ENCODE results near the gene SMPD2.

Gene SMPD2

DNA sequence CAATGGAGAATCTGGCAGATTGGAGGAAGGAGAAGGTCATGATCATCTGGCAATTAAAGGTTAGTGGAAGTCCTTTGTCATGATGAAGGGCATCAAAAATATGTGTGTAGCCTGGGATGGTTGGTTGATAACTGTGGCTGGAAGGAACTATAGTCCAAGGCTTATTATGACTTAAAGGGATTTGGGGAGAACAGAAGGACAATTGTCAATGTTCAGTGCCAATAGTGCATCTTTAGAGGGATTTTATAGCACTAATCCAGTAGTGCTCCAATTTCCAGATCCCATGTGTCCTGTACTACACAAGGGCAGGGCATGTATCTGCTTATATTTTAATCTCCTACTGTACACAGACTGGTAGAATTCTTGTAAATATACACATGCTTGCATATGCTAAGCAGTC lies 47.5 kb downstream of the SMPD2 start:
- DNase-seq, result no peak

DNA sequence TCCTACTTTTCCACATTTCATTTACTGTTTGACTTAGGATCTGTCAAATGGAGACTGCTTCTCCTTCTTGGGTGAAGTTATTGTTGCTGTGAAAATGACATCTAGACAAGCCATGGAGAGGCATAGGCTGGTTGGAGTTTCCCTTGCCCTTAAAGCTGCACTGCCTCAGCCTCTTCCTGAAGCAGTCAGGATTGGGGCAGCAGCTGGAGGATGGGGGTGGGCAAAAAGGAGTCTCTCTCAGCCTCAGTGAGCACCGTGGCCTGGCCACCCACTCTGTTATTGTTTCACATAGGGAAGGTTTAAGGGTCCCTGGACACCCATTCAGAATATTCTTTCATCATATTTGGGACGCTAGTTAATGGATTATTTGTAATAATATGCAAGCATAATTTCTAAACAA lies 50.2 kb downstream of the SMPD2 start:
- no peak for DNase-seq

DNA sequence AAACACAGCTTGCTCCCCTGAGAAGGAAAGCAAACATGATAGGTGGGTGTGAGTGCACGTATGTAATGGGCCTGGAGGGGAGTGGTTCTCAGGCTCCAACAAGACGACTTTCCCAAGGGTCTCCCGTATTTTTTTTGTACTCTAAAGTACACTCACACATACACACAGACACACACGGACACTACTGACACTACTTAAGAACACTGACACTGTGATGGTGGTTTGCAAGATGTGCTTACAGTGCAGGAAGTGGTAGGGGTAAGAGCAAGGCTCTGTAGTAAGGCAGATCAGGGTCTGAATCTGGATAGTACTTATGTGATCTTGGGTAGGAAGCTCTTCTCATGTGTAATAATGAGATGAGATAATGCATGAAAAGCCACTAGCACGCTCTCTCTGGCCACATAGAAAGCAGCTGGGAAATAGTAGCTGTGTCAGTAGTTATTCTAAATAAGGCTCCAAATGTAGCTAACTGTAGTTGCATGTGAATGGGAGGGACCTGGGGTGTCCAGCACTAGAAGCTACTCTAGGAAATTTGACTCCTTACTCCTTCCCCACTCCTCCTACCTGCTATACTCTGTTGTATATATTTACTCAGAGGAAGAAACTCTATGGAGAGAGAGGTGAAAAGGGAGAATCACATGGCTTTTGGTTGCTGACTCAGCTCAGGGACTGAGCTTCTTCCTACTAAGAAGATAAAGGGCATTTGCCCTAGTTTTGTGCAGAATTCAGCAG lies 50.8 kb downstream of the SMPD2 start:
- DNase-seq, result peak; percentile 82
